ENCODE data around the gene GDF7. TPM values are rescaled to one million over a fixed set of nuclear protein-coding genes. Genes with fewer than 3 reads are reported as not detected.

GDF7 gene
- total RNA-seq, 1 experiment from 2014 or later = 0.02 TPM

DNA sequence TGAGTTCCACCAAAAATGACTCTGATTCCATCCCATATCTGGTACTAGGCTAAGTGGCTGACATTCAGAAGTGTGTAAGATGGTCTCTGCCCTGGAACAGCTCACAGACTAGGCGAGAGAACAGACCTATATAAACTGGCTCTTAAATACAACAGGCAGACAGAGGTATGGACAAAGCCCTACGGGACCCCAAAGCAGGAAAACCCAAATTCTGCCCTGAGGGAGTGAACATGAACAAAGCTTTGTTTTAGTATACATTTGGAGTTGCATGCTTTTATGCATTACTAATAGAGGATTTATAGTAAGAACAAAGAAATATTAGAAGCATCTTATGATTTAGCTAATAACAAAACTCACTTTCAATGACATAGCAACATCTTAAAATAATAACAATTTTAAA lies 25.1 kb downstream of the GDF7 start:
- H3K4me3 ChIP-seq (replicated peaks in 1 of 2; ENCODE audit: low read depth in 1 of 2, low read length in 2 of 2) = no peak overlapping the region
- no peak overlapping the region for H3K9ac ChIP-seq (ENCODE audit: low read length)
- no peaks in the 10 kb centered on the region for H3K79me2 ChIP-seq (ENCODE audit: insufficient read depth, low read length)
- POLR2A ChIA-PET = no interaction called here
- H3K4me1 ChIP-seq (ENCODE audit: control insufficient read depth in 1 of 2, insufficient read depth in 2 of 2, low read length in 2 of 2) = no peaks in the 10 kb centered on the region
- no TSS peak for BruUV-seq (replicated peaks)
- H3K36me3 ChIP-seq (ENCODE audit: control insufficient read depth in 1 of 2, insufficient read depth in 2 of 2, low read length in 2 of 2) = 0 out of 4 replicates have a peak, but pooled peaks cover 0 to under 1% of the 10 kb centered on the region in 2 experiments
- intact Hi-C loops (cut with micrococcal nuclease) = no loop called here
- H3K9me3 ChIP-seq (ENCODE audit: control insufficient read depth in 1 of 2, insufficient read depth in 1 of 2, low read depth in 1 of 2, low read length in 2 of 2) = no peaks in the 10 kb centered on the region
- DNase-seq (ENCODE audit: low read depth, low spot score) (no peak), ATAC-seq (no peak)
- CTCF ChIA-PET = no interaction called here
- no peaks in the 10 kb centered on the region for H3K9me2 ChIP-seq (ENCODE audit: insufficient read depth)
- RAD21 ChIA-PET (ENCODE audit: low non-redundant PET in 1 of 2, low total read pairs in 2 of 2, uncharacterized antibody in 2 of 2, unreplicated experiment in 2 of 2) = no interaction called here
- no peaks in the 10 kb centered on the region; the same call in 1 of the 2 replicates for H4K20me1 ChIP-seq (ENCODE audit: insufficient read depth)
- no peaks in the 10 kb centered on the region for H3K27me3 ChIP-seq (ENCODE audit: insufficient read depth, low read length)
- TF ChIP-seq ZNF274 (IDR thresholded peaks at IDR 0.05; ENCODE audit: low read depth, low read length) (no peak), SP1 (IDR thresholded peaks at IDR 0.05; ENCODE audit: low read depth) (no peak), EZH2phosphoT487 (IDR thresholded peaks at IDR 0.05; ENCODE audit: borderline replicate concordance) (no peak), EGR1 (IDR thresholded peaks at IDR 0.05; ENCODE audit: low read depth) (no peak), ZFX (IDR thresholded peaks at IDR 0.05) (no peak), REST (IDR thresholded peaks at IDR 0.05; ENCODE audit: low read depth) (no peak), SRF (IDR thresholded peaks at IDR 0.05; ENCODE audit: low read depth) (no peak), JUND (IDR thresholded peaks at IDR 0.05) (no peak), CBX3 (IDR thresholded peaks at IDR 0.05; ENCODE audit: low read depth) (no peak), ELF1 (IDR thresholded peaks at IDR 0.05; ENCODE audit: borderline replicate concordance, low read depth) (no peak), EZH2 (IDR thresholded peaks at IDR 0.05) (no peak), CEBPB (IDR thresholded peaks at IDR 0.05; ENCODE audit: low read depth) (no peak), RAD21 (IDR thresholded peaks at IDR 0.05; ENCODE audit: low read depth) (no peak), TCF7L2 (IDR thresholded peaks at IDR 0.05; ENCODE audit: borderline replicate concordance, extremely low read depth, insufficient read depth, insufficient read length) (no peak), SIN3A (IDR thresholded peaks at IDR 0.05; ENCODE audit: low read depth) (no peak), FOSL1 (IDR thresholded peaks at IDR 0.05; ENCODE audit: low read depth) (no peak)
- TF ChIP-seq, protein P1, sequence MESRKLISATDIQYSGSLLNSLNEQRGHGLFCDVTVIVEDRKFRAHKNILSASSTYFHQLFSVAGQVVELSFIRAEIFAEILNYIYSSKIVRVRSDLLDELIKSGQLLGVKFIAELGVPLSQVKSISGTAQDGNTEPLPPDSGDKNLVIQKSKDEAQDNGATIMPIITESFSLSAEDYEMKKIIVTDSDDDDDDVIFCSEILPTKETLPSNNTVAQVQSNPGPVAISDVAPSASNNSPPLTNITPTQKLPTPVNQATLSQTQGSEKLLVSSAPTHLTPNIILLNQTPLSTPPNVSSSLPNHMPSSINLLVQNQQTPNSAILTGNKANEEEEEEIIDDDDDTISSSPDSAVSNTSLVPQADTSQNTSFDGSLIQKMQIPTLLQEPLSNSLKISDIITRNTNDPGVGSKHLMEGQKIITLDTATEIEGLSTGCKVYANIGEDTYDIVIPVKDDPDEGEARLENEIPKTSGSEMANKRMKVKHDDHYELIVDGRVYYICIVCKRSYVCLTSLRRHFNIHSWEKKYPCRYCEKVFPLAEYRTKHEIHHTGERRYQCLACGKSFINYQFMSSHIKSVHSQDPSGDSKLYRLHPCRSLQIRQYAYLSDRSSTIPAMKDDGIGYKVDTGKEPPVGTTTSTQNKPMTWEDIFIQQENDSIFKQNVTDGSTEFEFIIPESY (IDR thresholded peaks at IDR 0.05; ENCODE audit: extremely low read depth, insufficient replicate concordance, low read length) = no peak
- TF ChIP-seq, protein P2, sequence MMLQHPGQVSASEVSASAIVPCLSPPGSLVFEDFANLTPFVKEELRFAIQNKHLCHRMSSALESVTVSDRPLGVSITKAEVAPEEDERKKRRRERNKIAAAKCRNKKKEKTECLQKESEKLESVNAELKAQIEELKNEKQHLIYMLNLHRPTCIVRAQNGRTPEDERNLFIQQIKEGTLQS (IDR thresholded peaks at IDR 0.05) = no peak
- TF ChIP-seq, protein P3, sequence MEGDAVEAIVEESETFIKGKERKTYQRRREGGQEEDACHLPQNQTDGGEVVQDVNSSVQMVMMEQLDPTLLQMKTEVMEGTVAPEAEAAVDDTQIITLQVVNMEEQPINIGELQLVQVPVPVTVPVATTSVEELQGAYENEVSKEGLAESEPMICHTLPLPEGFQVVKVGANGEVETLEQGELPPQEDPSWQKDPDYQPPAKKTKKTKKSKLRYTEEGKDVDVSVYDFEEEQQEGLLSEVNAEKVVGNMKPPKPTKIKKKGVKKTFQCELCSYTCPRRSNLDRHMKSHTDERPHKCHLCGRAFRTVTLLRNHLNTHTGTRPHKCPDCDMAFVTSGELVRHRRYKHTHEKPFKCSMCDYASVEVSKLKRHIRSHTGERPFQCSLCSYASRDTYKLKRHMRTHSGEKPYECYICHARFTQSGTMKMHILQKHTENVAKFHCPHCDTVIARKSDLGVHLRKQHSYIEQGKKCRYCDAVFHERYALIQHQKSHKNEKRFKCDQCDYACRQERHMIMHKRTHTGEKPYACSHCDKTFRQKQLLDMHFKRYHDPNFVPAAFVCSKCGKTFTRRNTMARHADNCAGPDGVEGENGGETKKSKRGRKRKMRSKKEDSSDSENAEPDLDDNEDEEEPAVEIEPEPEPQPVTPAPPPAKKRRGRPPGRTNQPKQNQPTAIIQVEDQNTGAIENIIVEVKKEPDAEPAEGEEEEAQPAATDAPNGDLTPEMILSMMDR (IDR thresholded peaks at IDR 0.05 in 2 of 3, conservative IDR thresholded peaks at IDR 0.05 in 1 of 3; ENCODE audit: borderline replicate concordance in 1 of 3, insufficient read depth in 1 of 3, low read depth in 2 of 3, low read length in 2 of 3) = no peak
- TF ChIP-seq, protein P4, sequence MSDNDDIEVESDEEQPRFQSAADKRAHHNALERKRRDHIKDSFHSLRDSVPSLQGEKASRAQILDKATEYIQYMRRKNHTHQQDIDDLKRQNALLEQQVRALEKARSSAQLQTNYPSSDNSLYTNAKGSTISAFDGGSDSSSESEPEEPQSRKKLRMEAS (IDR thresholded peaks at IDR 0.05) = no peak
- H3K4me2 ChIP-seq (ENCODE audit: low read length) = no peak overlapping the region
- no peak overlapping the region for H2AFZ ChIP-seq (ENCODE audit: low read depth, low read length, poor library complexity, severe bottlenecking)
- H3K27ac ChIP-seq (ENCODE audit: low read depth, low read length) = no peak overlapping the region
